GM23338 (cell line): ENCODE measurements around the gene TTC14.

ENCODE experiments used
- CREB1 ChIP-seq: fragments of 250-450 bp; sonication (Bioruptor Pico); IDR thresholded peaks from 2 replicates; pipeline ENCODE4 v1.5.0; 2020; ENCODE audit warnings: low read depth, mild to moderate bottlenecking, moderate library complexity
- EZH2 ChIP-seq: fragments of 200-600 bp; sonication (generic); IDR thresholded peaks from one replicate; pipeline ENCODE4 v1.8.0; 2017; ENCODE audit warnings: antibody characterized with exemption, mild to moderate bottlenecking, low read depth; ENCODE audit not compliant: unreplicated experiment
- EZH2phosphoT487 ChIP-seq: fragments of 200-600 bp; sonication (generic); IDR thresholded peaks from one replicate; pipeline ENCODE4 v1.8.1; 2018; ENCODE audit warnings: antibody characterized with exemption; ENCODE audit not compliant: unreplicated experiment
- JUNB ChIP-seq: IDR thresholded peaks from one replicate; pipeline ENCODE4 v1.6.1; 2016; ENCODE audit warnings: antibody characterized with exemption; ENCODE audit not compliant: unreplicated experiment
- POLR2AphosphoS5 ChIP-seq: IDR thresholded peaks from 2 replicates; pipeline ENCODE4 v1.6.1; 2016; ENCODE audit warnings: antibody characterized with exemption, low read depth
- ZNF331 ChIP-seq: fragments of 250-450 bp; sonication (Bioruptor Pico); IDR thresholded peaks from 2 replicates; pipeline ENCODE4 v1.5.0; 2020; ENCODE audit warnings: low read depth, mild to moderate bottlenecking, moderate library complexity
- TF ChIP-seq, protein P1 (sequence below), 2 experiments: fragments of 200-600 bp in 1 of 2; sonication (generic) in 1 of 2; conservative IDR thresholded peaks; 2 replicates each; pipeline versions ENCODE4 v1.5.1 to v1.6.1; 2016 to 2017; ENCODE audit warnings: antibody characterized with exemption in 2 of 2, low read depth in 2 of 2, mild to moderate bottlenecking in 2 of 2, moderate library complexity in 1 of 2
- TF ChIP-seq, protein P2 (sequence below): IDR thresholded peaks from one replicate; pipeline ENCODE4 v1.6.1; 2018; ENCODE audit warnings: antibody characterized with exemption; ENCODE audit not compliant: unreplicated experiment

GRCh38 chr3:180630371-180630770 lies 28.4 kb downstream of the TTC14 start:
- TF ChIP-seq POLR2AphosphoS5 (no peak), JUNB (no peak), EZH2 (no peak), ZNF331 (no peak), EZH2phosphoT487 (no peak), CREB1 (CRISPR knock-in tag) (no peak)
- TF ChIP-seq, protein P1, sequence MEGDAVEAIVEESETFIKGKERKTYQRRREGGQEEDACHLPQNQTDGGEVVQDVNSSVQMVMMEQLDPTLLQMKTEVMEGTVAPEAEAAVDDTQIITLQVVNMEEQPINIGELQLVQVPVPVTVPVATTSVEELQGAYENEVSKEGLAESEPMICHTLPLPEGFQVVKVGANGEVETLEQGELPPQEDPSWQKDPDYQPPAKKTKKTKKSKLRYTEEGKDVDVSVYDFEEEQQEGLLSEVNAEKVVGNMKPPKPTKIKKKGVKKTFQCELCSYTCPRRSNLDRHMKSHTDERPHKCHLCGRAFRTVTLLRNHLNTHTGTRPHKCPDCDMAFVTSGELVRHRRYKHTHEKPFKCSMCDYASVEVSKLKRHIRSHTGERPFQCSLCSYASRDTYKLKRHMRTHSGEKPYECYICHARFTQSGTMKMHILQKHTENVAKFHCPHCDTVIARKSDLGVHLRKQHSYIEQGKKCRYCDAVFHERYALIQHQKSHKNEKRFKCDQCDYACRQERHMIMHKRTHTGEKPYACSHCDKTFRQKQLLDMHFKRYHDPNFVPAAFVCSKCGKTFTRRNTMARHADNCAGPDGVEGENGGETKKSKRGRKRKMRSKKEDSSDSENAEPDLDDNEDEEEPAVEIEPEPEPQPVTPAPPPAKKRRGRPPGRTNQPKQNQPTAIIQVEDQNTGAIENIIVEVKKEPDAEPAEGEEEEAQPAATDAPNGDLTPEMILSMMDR (conservative IDR thresholded peaks at IDR 0.05; ENCODE audit: low read depth in 2 of 2) = no peak
- TF ChIP-seq, protein P2, sequence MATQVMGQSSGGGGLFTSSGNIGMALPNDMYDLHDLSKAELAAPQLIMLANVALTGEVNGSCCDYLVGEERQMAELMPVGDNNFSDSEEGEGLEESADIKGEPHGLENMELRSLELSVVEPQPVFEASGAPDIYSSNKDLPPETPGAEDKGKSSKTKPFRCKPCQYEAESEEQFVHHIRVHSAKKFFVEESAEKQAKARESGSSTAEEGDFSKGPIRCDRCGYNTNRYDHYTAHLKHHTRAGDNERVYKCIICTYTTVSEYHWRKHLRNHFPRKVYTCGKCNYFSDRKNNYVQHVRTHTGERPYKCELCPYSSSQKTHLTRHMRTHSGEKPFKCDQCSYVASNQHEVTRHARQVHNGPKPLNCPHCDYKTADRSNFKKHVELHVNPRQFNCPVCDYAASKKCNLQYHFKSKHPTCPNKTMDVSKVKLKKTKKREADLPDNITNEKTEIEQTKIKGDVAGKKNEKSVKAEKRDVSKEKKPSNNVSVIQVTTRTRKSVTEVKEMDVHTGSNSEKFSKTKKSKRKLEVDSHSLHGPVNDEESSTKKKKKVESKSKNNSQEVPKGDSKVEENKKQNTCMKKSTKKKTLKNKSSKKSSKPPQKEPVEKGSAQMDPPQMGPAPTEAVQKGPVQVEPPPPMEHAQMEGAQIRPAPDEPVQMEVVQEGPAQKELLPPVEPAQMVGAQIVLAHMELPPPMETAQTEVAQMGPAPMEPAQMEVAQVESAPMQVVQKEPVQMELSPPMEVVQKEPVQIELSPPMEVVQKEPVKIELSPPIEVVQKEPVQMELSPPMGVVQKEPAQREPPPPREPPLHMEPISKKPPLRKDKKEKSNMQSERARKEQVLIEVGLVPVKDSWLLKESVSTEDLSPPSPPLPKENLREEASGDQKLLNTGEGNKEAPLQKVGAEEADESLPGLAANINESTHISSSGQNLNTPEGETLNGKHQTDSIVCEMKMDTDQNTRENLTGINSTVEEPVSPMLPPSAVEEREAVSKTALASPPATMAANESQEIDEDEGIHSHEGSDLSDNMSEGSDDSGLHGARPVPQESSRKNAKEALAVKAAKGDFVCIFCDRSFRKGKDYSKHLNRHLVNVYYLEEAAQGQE = no peak
